SU-DHL-6 (cell line): ENCODE results near the gene SACM1L.

Experiments used
- CTCF ChIP-seq: fragments of 200-600 bp; sonication (generic); IDR thresholded peaks from one replicate; pipeline ENCODE4 v1.5.1; 2017; ENCODE audit warnings: antibody characterized with exemption, mild to moderate bottlenecking, low read length, moderate library complexity; ENCODE audit not compliant: insufficient read depth, poor library complexity, severe bottlenecking
- EZH2phosphoT487 ChIP-seq: fragments of 200-600 bp; sonication (generic), shearing (Covaris generic); conservative IDR thresholded peaks from 2 replicates; pipeline ENCODE4 v1.6.1; 2018; ENCODE audit warnings: mild to moderate bottlenecking, antibody characterized with exemption, low read length, moderate library complexity, mixed read lengths

GRCh38 chr3:45765958-45766357 lies 76.8 kb downstream of the SACM1L start:
- TF ChIP-seq CTCF: no peak
- TF ChIP-seq EZH2phosphoT487: no peak
